Transverse colon (tissue), 4 donors: Measurements from ENCODE around the gene DDX20. TPM values are rescaled to one million over a fixed set of nuclear protein-coding genes. Genes with fewer than 3 reads are reported as not detected.

Experiments
- DNase-seq: peaks from one replicate; pipeline ENCODE4 v3.0.0-alpha.2; 2019
- H3K27ac ChIP-seq, 4 donors: fragments of 200-600 bp; sonication (generic); 2 replicates each; pipeline ENCODE4 v1.5.1; 2016 to 2018; ENCODE audit warnings: inconsistent platforms in 4 of 4
- H3K27me3 ChIP-seq: fragments of 200-600 bp; sonication (generic); 2 replicates; pipeline ENCODE4 v1.5.1; 2017; ENCODE audit warnings: inconsistent platforms
- H3K36me3 ChIP-seq, 4 donors: fragments of 200-600 bp; sonication (generic); 2 replicates each; pipeline ENCODE4 v1.5.1; 2017 to 2019; ENCODE audit warnings: inconsistent platforms in 4 of 4
- H3K4me1 ChIP-seq, 4 donors: fragments of 200-600 bp; sonication (generic); 2 replicates each; pipeline ENCODE4 v1.5.1; 2017 to 2020; ENCODE audit warnings: inconsistent platforms in 4 of 4
- H3K4me3 ChIP-seq, 4 donors: fragments of 200-600 bp; sonication (generic); 1 replicate in 1 of 4; 2 replicates in 3 of 4; pipeline versions ENCODE4 v1.5.1 to v1.6.1; 2017 to 2019; ENCODE audit warnings: inconsistent platforms in 4 of 4
- H3K9me3 ChIP-seq, 2 donors: fragments of 200-600 bp; sonication (generic); 2 replicates each; pipeline ENCODE4 v1.5.1; 2017 to 2019; ENCODE audit warnings: inconsistent platforms in 2 of 2
- EP300 ChIP-seq: sonication (generic); formaldehyde crosslinking; IDR thresholded peaks from one replicate; pipeline ENCODE4 v1.6.1; 2017; ENCODE audit warnings: antibody characterized with exemption, low read depth
- POLR2A ChIP-seq: fragments of 450-650 bp; IDR thresholded peaks from one replicate; pipeline ENCODE4 v1.6.1; 2016; ENCODE audit warnings: antibody characterized with exemption, mild to moderate bottlenecking, moderate library complexity
- POLR2AphosphoS5 ChIP-seq, 3 donors: sonication (generic); formaldehyde crosslinking; IDR thresholded peaks; one replicate each; pipeline ENCODE4 v1.6.1; 2016; ENCODE audit warnings: antibody characterized with exemption in 3 of 3
- WGBS, 2 donors: methylation state at CpG; one replicate each; pipeline ENCODE4 v1.1.5; 2018; ENCODE audit warnings: low coverage in 1 of 2; 5-methylcytosine and 5-hydroxymethylcytosine counted together
- in situ Hi-C, 4 donors: fragments of 200-750 bp; cut with MboI; loops; one replicate each; pipeline versions ENCODE4 v1.15.0 to v1.15.1; 2017; ENCODE audit warnings: low sequenced_read_pairs in 3 of 4, low pct_ligation_motif_present in 1 of 4, low pct_unique_long_range_greater_than_20kb in 1 of 4
- intact Hi-C: fragments of 100-400 bp; cut with DNase I; formaldehyde crosslinking; loops from one replicate; pipeline ENCODE4 v1.15.1; 2023; ENCODE audit warnings: low total_unique reads
- total RNA-seq, 4 donors: library from RNA; depleted of rRNA; stranded (reverse); fragments of >200 nt; gene quantifications; one replicate each; pipeline ENCODE4 v1.1.0, GENCODE V29; 2016
- TF ChIP-seq, protein P1 (sequence below), 5 experiments: fragments of 200-600 bp in 3 of 5; fragments of 450-650 bp in 2 of 5; sonication (generic) in 3 of 5; IDR thresholded peaks; 1 replicate in 2 of 5; 2 replicates in 3 of 5; pipeline ENCODE4 v1.5.1; 2016 to 2017; ENCODE audit warnings: antibody characterized with exemption in 5 of 5, inconsistent platforms in 3 of 5, mild to moderate bottlenecking in 2 of 5, moderate library complexity in 1 of 5

DDX20 gene
- total RNA-seq, 4 donors from 2014 or later = 7.1 to 17.1 (median 12.2) TPM

DNA sequence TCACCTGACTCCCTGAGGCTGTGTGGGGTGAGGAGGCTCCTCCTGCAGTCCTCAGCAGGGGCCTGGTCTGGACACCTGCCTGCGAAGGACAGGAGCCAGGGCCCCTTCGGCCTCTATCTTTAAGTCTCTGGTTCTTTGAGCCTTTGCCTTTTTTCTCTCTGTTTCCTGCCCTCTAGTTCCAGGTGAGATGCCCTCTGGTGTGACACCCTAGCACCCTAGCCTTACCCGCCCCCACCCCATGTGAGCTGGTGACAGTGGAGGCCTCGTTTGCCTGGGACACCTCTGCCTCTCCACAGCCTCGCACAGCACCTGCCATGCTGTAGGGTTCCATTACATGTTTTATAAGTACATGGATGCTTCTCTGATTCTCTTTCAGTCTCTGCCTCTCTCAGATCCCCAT is 47.3 kb downstream of the DDX20 start:
- Histone ChIP-seq H3K9me3 (no peaks in the 10 kb centered on the region), H3K4me3 (no peak overlapping the region), H3K36me3 (no peaks in the 10 kb centered on the region), H3K4me1 (no peaks in the 10 kb centered on the region), H3K27me3 (no peaks in the 10 kb centered on the region), H3K27ac (no peak overlapping the region)
- in situ Hi-C loops = no loop called here
- whole genome bisulfite sequencing, 2 donors = 79% methylated on average over 5 of the region's 5 CpGs; no CpG with 5 or more reads in 1 of the 2 donors
- no peak for DNase-seq
- intact Hi-C loops = no loop called here
- no peak for TF ChIP-seq POLR2AphosphoS5 (IDR thresholded peaks at IDR 0.05)
- no peak for TF ChIP-seq EP300
- TF ChIP-seq, protein P1, sequence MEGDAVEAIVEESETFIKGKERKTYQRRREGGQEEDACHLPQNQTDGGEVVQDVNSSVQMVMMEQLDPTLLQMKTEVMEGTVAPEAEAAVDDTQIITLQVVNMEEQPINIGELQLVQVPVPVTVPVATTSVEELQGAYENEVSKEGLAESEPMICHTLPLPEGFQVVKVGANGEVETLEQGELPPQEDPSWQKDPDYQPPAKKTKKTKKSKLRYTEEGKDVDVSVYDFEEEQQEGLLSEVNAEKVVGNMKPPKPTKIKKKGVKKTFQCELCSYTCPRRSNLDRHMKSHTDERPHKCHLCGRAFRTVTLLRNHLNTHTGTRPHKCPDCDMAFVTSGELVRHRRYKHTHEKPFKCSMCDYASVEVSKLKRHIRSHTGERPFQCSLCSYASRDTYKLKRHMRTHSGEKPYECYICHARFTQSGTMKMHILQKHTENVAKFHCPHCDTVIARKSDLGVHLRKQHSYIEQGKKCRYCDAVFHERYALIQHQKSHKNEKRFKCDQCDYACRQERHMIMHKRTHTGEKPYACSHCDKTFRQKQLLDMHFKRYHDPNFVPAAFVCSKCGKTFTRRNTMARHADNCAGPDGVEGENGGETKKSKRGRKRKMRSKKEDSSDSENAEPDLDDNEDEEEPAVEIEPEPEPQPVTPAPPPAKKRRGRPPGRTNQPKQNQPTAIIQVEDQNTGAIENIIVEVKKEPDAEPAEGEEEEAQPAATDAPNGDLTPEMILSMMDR (IDR thresholded peaks at IDR 0.05) = no peak
- TF ChIP-seq POLR2A = no peak

DNA sequence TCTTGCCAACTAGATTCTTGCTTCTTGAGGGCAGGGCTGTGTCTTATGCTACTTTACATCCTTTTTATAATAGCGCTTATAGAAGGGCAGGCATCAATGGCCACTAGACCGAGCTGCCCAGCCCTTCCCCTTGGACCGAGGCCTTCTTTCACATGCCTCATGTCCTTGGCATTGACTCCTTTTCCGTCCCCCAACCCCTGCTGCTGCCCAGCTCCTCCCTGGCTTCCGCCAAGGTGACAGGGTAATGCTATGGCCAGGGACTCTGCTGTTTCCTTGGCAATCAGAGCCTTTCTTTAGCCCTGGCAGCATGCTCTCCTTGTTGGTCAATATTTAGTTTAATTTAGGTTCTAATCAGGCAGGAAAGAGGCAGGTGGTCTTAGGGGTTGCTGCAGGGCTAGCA is 48.2 kb downstream of the DDX20 start:
- no peak for TF ChIP-seq POLR2AphosphoS5 (IDR thresholded peaks at IDR 0.05)
- no peak for TF ChIP-seq EP300
- TF ChIP-seq POLR2A = no peak
- TF ChIP-seq, protein P1 (IDR thresholded peaks at IDR 0.05) = no peak
- in situ Hi-C loops = no loop called here
- Histone ChIP-seq H3K9me3 (no peaks in the 10 kb centered on the region), H3K27me3 (no peaks in the 10 kb centered on the region), H3K36me3 (no peaks in the 10 kb centered on the region), H3K4me1 (no peaks in the 10 kb centered on the region), H3K4me3 (no peak overlapping the region), H3K27ac (no peak overlapping the region)
- DNase-seq = no peak
- intact Hi-C loops = no loop called here
- 89% methylated on average over 3 to 5 of the region's 5 CpGs for WGBS, 2 donors

DNA sequence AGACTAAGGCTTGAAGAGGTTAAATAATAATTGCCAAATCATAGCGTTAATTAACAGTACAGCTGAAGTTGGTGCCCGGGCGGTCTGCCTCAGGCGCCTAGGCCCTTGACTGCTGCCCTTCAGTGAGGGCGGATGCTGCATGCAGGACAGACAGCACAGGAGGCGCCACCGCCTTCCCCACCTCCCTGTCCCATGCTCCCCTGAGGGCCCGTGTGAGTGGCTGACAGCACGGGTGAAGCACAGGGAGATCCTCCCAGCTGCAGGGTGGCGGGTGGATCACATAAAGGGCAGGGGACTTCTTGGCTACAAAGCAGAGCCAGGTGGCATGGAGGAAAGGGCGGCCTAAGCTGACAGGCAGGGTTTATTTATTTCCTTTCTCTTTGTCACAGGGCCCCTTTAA is 49.1 kb downstream of the DDX20 start:
- H3K9me3 ChIP-seq = no peaks in the 10 kb centered on the region
- intact Hi-C loops = no loop called here
- in situ Hi-C loops = no loop called here
- no peak overlapping the region for H3K27ac ChIP-seq
- 83 to 86% methylated on average over 5 to 11 of the region's 11 CpGs for WGBS, 2 donors
- TF ChIP-seq POLR2AphosphoS5 (IDR thresholded peaks at IDR 0.05) (no peak), EP300 (no peak), POLR2A (no peak)
- TF ChIP-seq, protein P1 (IDR thresholded peaks at IDR 0.05) = no peak
- no peak overlapping the region for H3K4me3 ChIP-seq
- H3K27me3 ChIP-seq = no peaks in the 10 kb centered on the region
- no peaks in the 10 kb centered on the region for H3K4me1 ChIP-seq
- H3K36me3 ChIP-seq = no peaks in the 10 kb centered on the region
- DNase-seq = no peak

DNA sequence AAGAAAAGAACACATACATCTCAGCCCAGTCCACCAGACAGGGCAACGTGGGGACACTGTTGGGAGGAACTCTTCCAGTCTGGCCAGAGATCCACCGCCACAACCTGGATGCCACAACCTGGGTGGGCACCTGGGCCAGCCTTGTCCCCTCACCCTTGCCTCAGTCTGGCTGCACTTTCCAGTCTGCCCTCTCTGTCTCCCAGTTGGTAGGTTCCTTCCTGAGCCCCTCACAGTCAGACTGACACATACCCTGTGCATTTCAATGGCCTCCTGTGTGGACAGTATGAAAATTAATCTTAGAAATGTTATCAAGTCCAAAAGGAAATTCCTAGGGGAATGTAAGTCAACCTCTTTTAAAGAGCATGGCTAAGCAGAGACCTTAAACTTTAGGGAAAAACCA is 49.5 kb downstream of the DDX20 start:
- no peak for DNase-seq
- WGBS, 2 donors = 79 to 86% methylated on average over 1 to 2 of the region's 2 CpGs
- no peaks in the 10 kb centered on the region for H3K9me3 ChIP-seq
- no peaks in the 10 kb centered on the region for H3K36me3 ChIP-seq
- no peaks in the 10 kb centered on the region for H3K4me1 ChIP-seq
- TF ChIP-seq POLR2AphosphoS5 (IDR thresholded peaks at IDR 0.05) = no peak
- TF ChIP-seq, protein P1 (IDR thresholded peaks at IDR 0.05) = no peak
- no peak for TF ChIP-seq POLR2A
- no peak for TF ChIP-seq EP300
- H3K4me3 ChIP-seq = no peak overlapping the region
- H3K27me3 ChIP-seq = no peaks in the 10 kb centered on the region
- in situ Hi-C loops = no loop called here
- intact Hi-C loops = no loop called here
- no peak overlapping the region for H3K27ac ChIP-seq
